GM12878 (cell line): ENCODE data around the gene GALNT18.

Experiments
- BCLAF1 ChIP-seq: fragments of 450-650 bp; IDR thresholded peaks from 2 replicates; pipeline ENCODE4 v1.6.1; 2017; ENCODE audit warnings: antibody characterized with exemption, mild to moderate bottlenecking, moderate library complexity
- BRCA1 ChIP-seq: IDR thresholded peaks from 2 replicates; pipeline ENCODE4 v1.6.1; 2011; ENCODE audit warnings: low read depth, low read length, improper control_type of control experiment
- EZH2 ChIP-seq: IDR thresholded peaks from 2 replicates; pipeline ENCODE4 v1.6.1; 2012; ENCODE audit warnings: low read depth, mild to moderate bottlenecking, control low read depth, inconsistent platforms, low read length, borderline replicate concordance; ENCODE audit not compliant: control insufficient read depth
- HSF1 ChIP-seq: fragments of 150-350 bp; IDR thresholded peaks from 2 replicates; pipeline ENCODE4 v1.6.1; 2014; ENCODE audit warnings: mild to moderate bottlenecking, low read depth, low read length
- POLR2A ChIP-seq: IDR thresholded peaks from 2 replicates; pipeline ENCODE4 v1.6.1; 2011; ENCODE audit warnings: low read depth, mild to moderate bottlenecking, low read length
- REST ChIP-seq: IDR thresholded peaks from 2 replicates; pipeline ENCODE4 v1.6.1; 2012; ENCODE audit warnings: mild to moderate bottlenecking, low read depth, low read length
- SP1 ChIP-seq: IDR thresholded peaks from one replicate; pipeline ENCODE4 v1.6.1; 2011; ENCODE audit warnings: low read depth, low read length
- ZBTB33 ChIP-seq: fragments of 450-650 bp; IDR thresholded peaks from 2 replicates; pipeline ENCODE4 v1.6.1; 2017; ENCODE audit warnings: mild to moderate bottlenecking
- ZNF24 ChIP-seq: fragments of 450-650 bp; IDR thresholded peaks from 2 replicates; pipeline ENCODE4 v1.6.1; 2017; ENCODE audit warnings: antibody characterized with exemption, mild to moderate bottlenecking

GRCh38 chr11:11569936-11570491 is 51.8 kb downstream of the GALNT18 start:
- TF ChIP-seq SP1 (no peak), ZNF24 (no peak), BCLAF1 (no peak), EZH2 (no peak), REST (no peak), POLR2A (no peak), BRCA1 (no peak), ZBTB33 (no peak), HSF1 (no peak)
